Fibroblast of skin of left quadriceps (primary cell): ENCODE measurements around the gene KLHL42.

ENCODE experiments used
- DNase-seq, 2 experiments: peaks; one replicate each; pipeline ENCODE4 v3.0.0-alpha.2; 2013; ENCODE audit warnings: low read depth in 2 of 2

KLHL42 gene

DNA sequence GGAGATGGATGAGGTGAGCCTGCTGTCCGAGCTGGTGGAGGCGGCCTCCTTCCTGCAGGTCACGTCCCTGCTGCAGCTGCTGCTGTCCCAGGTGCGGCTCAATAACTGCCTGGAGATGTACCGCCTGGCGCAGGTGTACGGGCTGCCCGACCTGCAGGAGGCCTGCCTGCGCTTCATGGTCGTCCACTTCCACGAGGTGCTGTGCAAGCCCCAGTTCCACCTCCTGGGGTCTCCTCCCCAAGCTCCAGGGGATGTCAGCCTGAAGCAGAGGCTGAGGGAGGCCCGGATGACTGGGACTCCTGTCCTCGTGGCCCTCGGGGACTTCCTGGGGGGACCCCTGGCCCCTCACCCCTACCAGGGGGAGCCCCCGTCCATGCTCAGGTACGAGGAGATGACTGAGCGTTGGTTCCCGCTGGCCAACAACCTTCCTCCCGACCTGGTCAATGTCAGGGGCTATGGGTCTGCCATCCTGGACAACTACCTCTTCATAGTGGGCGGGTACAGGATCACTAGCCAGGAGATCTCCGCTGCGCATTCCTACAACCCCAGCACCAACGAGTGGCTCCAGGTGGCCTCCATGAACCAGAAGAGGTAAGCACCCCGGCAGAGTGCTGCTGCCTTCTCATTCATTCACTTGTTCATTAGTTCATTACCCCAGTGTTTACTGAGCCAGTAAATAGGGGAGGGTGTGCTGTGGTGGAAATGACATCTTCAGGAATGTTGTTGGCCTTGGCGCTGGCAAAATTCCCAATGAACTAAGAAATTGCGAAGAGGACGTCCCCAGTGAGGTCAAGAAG lies 777 bp downstream of the KLHL42 start:
- no peak for DNase-seq

DNA sequence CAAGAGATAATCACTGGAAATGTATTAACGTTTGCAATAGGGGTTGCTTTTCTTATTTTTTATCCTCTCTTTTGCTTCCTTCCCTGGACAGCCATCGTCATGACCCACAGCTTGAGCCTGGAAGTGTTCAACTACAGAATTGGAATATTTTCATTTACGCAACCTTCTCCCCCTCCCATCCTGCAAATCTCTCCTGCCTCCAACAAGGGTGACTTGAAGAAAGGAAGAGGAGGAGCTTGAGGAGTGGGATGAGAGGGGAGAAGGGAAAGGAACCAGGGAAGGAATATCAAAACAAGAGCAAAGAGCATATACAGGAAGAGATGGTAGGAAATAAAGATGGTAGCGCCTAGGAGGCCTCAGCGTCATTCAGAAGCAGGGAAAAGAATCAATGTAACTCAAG lies 1.6 kb downstream of the KLHL42 start:
- no peak for DNase-seq

- no peak for DNase-seq
These were observed 2.4 kb downstream of the KLHL42 start for GRCh38 chr12:27782481-27782880.

DNA sequence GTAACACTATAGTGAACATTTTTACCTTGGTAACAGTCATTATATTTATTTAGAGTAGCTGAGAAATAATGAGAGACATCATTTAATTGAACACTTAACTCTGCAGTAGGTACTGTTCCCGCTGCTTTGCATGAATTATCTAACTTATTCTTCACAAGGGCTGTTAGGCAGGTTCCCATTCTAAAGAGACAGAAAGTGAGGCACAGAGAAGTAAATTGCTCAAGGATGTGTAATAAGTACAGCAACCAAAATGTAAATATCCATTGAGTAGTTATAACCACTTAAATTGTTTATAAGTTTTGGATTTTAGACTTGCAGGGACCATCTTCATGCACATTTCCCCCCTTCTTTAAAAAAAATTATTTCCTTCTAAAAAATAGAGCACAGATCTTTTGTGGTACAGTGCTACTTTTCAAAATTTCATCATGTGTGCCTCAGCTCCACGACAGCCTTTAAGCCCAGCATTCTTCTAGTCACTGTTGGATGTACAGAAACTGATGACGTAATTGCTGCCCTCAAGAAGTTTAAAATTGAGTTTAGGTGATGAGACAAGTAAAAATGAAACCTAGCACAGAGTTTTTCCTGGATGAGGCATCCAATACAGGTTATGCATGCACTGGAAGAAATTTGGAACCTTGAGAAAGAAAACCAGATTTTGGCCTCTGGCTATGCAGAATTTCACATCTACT lies 6.0 kb downstream of the KLHL42 start:
- no peak for DNase-seq

- DNase-seq = no peak
These were observed 7.5 kb downstream of the KLHL42 start for GRCh38 chr12:27787559-27787958.

DNA sequence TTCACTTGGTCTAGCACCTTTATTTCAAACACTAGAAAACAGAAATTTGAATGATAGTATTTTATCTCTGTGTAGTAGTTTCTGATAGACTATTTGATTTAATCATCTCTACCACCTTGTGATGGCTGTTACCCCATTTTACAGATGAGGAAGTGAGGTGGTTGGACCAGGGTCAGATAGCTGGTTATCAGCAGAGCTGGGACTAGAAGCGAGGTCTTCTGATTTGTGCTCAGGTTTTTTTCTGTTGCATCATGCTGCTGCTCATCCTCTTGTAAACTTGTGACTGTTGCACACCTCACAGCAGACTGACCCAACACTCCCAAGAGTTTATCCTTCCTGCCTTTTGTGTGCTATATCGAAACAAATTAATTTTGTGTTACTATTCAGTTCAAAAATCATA lies 10.1 kb downstream of the KLHL42 start:
- no peak for DNase-seq

DNA sequence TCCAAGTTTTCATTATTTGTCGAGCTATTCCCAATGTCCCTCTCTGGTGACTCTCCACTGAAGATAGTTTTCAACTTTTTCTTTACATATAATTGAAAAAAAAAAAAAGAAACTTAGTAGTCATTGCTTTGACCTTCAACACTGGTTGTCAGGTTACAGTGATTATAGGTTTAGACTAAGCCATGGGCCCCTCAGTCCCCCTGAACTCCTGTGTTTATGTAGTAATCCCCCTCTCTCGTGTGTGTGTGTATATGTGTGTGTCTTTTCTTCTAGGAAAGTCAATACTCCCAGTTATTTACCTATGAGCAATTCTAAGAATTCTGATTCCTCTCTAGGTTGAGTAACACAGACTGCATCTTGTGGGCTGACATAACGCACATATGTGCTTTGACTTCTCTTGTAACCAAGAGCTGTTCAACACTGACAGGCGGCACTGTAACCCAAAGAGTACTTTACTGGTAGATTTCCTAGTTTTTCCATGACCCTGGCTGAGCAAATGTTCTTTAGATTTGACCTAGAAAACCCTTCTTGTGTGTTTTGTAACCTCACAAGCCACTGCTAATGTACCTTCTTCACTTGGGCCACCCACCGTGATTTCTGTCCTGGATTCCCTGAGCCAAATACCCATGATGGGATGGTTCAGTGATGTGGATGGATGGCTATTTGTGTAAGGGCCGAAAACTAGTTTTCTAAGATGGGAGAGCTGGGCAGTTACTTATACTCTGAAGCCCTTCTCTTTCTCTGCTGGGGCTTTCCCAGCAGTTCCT lies 15.0 kb downstream of the KLHL42 start:
- DNase-seq = no peak

DNA sequence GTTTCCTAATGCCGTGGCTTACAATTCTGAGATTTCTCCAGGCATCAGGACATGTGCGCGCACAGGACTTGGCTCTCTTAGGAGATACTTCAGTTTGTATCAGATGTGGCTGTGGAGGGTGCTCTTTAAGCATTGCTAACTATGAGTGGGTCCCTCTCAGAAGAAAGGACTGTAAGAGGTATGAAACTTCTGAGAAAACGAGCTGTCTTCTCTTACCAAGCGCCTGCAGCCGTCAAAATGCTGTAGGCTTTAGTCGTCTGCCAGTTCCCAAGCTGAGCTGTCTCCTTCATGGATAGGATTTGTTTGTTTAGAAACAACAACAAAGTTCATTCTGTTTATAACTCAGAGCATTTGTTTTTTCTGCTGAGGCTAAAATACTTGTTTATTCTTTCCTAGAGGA lies 16.1 kb downstream of the KLHL42 start:
- no peak for DNase-seq

DNA sequence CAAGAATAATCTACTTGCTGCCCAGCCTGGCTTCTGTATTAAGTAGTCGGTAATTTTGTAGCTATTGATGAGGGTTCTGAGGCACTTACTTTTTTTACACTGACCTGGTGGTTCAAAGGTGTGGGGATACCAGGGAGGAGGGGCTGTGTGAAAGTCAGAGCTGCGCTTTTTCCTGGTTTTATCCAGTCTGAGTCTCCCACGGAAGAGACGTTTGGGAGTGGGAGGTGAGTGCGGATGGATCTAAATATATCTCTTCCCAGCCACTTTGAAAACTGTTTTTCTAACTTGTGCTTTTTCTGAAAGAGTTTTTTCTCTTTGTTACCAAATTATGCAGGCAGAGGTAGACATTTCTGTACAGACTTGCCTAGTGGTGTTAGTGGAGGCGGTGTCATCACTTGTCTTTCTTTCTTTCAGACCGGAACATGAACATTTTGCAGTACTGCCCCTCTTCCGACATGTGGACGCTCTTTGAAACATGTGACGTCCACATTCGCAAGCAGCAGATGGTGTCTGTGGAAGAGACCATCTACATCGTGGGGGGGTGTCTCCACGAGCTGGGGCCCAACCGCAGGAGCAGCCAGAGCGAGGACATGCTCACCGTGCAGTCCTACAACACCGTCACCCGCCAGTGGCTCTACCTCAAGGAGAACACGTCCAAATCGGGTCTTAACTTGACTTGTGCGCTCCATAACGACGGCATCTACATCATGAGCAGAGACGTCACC lies 17.4 kb downstream of the KLHL42 start:
- DNase-seq = no peak

DNA sequence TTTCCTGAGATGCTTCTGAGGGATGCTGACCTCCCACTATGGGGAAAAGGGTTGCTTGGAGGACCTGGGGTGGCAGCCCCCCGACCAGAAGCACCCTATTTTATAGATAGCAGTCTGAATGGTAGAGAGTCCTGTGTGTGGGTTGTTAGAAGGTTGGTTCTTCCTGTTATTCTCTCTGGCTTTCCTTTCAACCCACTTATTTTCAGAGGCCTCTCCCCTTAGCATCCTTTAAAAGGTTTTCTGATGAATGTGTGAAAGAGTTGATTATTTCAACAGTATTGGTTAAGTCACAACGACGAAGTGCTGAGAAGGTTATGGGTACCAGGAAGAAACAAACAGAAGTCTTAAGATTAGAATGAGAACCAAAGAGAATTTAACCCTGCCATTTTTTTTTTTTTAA lies 20.8 kb downstream of the KLHL42 start:
- DNase-seq = no peak

GRCh38 chr12:27801630-27802029 lies 21.6 kb downstream of the KLHL42 start:
- no peak for DNase-seq

DNA sequence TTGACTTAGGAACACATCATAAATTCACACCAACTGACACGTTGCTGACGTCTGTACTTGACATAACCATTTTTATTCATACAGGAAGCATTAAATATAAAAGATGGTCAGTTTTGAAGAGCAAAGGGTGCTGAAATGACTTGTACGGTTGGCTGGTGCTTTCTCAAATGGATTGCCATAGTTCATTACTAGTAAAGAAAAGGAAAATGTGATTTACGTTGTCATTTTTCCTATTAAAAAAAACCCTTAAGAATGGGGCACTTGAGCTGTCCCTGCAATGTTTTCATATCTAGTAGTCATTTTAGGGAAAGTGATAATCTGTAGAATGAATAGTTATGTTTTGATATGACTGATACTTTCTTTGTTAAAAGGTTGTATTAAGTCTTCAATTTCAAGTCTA lies 22.5 kb downstream of the KLHL42 start:
- no peak for DNase-seq

GRCh38 chr12:27802936-27803335 lies 22.9 kb downstream of the KLHL42 start:
- DNase-seq = no peak

DNA sequence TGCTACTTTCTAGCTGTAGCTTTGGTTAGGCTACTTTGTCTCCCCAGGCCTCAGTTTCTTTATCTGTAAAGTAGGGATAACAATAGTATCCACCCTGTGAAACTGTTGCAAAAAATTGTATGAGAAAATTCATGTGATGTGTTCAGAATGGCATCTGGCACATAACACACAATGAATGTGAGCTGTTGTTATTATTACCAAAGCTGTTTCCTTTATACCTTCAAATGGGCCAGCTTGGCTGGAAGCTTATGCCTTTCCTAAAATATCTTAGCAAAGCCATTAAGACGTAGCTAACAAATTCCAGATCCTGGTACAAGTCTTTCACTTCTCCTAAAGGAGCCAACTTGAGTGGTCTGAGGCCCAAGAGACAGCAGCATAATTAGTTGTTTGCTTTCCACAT lies 25.2 kb downstream of the KLHL42 start:
- no peak for DNase-seq

DNA sequence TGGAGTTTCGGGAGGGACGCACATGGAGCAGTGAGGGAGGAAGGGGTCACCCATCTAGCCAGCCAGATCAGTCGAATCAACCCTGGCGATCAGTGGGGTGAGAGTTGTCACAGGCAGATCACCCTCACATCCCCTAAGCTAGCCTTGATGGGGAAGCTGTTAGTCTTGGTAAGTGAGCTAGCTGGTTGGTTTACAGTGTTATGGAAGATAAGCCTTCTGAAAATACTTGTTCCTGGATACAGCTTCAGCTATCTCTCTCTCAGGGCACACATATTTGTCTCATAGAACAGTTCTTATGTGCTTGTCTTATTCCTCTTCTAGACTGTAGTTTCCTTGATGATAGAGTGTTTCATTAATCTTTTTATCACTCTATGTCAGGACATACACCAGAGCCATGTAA lies 26.2 kb downstream of the KLHL42 start:
- DNase-seq = no peak

- DNase-seq = no peak
These were observed 27.1 kb downstream of the KLHL42 start for GRCh38 chr12:27807063-27807703.

DNA sequence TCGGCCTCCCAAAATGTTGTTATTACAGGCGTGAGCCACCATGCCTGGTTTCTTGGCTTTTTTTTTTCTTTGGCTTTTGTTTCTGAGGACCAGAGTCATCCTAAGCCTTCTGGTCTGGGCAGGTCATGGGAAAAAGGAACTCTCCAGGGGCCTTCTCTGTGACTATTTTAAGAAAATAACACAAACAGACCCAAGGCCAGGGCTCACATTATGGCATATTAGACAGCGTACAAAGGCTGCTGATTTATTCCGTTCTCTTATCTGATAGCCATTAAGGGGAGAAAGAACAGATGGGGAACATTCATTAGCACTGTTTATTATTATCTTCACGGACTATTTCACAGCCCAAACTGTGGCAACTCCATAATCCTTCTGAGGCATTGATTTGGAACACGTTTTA lies 28.8 kb downstream of the KLHL42 start:
- DNase-seq = no peak

DNA sequence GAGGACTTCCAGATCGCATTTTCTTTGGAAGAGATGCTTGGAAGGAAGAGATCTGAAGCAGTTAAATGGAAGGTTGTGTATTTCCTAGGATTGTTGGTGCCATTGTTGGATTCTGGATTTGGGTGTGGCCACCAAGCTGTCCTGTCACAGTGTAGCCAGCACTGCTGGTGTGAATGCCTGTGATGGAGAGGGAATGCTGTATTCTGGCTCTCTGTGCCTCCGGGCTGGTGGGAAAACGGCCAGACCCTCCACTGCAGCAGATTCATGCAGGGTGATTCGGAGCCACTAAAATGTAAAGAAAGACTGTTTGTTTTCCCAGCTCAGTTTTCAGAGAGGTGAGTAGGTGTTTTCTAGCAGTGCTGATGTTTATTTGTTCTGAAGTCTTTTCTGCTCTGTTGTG lies 30.7 kb downstream of the KLHL42 start:
- DNase-seq = no peak

DNA sequence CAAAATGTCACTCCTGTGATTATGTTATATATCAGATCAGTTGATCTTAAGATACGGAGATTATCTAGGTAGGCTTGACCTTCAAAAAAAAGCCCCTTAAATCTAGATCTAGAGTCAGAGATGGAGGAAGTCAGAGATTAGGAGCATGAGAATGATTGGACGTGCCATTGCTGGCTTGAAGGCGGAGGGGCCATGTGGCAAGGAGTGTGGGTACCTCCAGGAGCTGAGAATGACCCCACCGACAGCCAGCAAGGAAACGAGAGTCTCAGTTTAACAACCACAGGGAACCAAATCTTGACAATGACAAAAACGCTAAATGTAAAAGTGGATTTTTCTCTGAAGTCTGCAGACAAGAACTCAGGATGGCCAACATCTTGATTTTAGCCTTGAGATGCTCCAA lies 32.5 kb downstream of the KLHL42 start:
- DNase-seq = no peak

DNA sequence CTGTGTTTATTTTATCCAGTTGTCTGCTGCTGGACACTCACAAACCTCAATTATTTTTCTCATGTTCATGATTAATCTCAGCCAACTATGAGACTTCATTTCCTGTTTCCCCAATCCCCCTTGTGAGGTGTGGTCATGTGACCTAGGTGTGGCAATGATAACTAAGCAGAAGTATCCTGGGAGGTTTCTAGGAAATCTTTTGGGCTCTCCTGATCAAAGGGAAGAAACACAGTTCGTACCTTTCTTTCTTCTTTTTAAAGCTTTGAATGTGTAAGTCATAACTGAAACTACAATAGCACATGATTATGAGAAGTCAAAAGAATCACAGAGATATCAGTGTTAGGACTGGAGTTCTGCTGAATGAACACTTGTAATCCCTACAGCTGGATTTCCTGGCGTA lies 34.4 kb downstream of the KLHL42 start:
- no peak for DNase-seq

DNA sequence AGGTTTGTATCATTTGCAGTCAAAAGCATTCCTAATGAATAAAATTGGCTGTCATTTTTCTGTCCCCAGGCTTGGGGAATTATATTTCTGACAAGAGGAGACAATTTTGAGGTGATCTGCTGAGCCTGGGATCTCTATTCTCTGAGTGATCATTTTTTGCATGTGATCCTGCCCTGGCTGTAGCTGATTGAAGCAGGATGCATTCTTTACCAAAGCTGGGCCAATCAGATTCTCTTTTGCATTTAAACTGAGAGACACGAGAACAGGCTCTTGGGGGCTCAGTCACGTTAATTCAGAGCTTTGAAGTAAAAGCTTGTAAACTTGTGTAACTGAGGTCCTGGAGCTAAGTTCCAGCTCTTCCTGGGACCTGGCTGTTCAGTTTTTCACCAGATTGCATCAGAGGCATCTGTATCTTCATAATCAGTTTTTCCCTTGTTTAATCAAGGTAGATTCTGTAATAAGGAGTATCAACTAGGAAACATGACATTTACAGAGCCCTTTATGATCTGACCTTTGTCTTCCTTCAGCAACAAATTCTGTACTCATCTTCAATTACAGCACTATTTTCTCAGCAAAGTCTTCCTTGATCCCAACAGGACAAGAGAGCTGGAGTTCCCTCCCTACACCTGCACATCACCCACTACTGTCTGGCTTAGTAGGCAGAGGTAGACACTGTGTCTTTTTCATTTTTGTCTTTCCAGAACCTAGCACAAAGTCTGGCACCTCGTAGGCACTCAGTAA lies 35.0 kb downstream of the KLHL42 start:
- peak in 1 of 2 experiments; percentile 8 for DNase-seq
